NT2/D1 (cell line): ENCODE measurements around the gene NFATC3.

Experiments used
- DNase-seq: peaks from one replicate; pipeline ENCODE4 v3.0.0-alpha.2; 2011; ENCODE audit warnings: low read depth, low spot score
- H3K27me3 ChIP-seq: 2 replicates; pipeline ENCODE4 v1.6.0; 2011; ENCODE audit warnings: mild to moderate bottlenecking; ENCODE audit not compliant: insufficient read length, insufficient read depth
- H3K36me3 ChIP-seq: 2 replicates; pipeline ENCODE4 v1.6.1; 2011; ENCODE audit warnings: mild to moderate bottlenecking, low read length, mixed read lengths; ENCODE audit not compliant: insufficient read depth, insufficient read length
- H3K4me1 ChIP-seq: 2 replicates; pipeline ENCODE4 v1.5.1; 2011; ENCODE audit not compliant: insufficient read depth, insufficient read length
- H3K4me3 ChIP-seq: 2 replicates; pipeline ENCODE4 v1.5.1; 2011; ENCODE audit warnings: low read depth; ENCODE audit not compliant: insufficient read length
- H3K9ac ChIP-seq: 2 replicates; pipeline ENCODE4 v1.6.0; 2011; ENCODE audit warnings: low read depth; ENCODE audit not compliant: insufficient read length
- H3K9me3 ChIP-seq: 2 replicates; pipeline ENCODE4 v1.5.1; 2011; ENCODE audit warnings: mild to moderate bottlenecking, low read length; ENCODE audit not compliant: insufficient read depth
- SUZ12 ChIP-seq: IDR thresholded peaks from 2 replicates; pipeline ENCODE4 v1.6.1; 2011; ENCODE audit not compliant: insufficient read length, insufficient read depth; ENCODE audit errors: extremely low read depth
- YY1 ChIP-seq: IDR thresholded peaks from 2 replicates; pipeline ENCODE4 v1.6.1; 2011; ENCODE audit not compliant: insufficient read length, insufficient read depth
- ZNF274 ChIP-seq: IDR thresholded peaks from 2 replicates; pipeline ENCODE4 v1.6.1; 2011; ENCODE audit warnings: mild to moderate bottlenecking, low read depth, low read length

Gene NFATC3

DNA sequence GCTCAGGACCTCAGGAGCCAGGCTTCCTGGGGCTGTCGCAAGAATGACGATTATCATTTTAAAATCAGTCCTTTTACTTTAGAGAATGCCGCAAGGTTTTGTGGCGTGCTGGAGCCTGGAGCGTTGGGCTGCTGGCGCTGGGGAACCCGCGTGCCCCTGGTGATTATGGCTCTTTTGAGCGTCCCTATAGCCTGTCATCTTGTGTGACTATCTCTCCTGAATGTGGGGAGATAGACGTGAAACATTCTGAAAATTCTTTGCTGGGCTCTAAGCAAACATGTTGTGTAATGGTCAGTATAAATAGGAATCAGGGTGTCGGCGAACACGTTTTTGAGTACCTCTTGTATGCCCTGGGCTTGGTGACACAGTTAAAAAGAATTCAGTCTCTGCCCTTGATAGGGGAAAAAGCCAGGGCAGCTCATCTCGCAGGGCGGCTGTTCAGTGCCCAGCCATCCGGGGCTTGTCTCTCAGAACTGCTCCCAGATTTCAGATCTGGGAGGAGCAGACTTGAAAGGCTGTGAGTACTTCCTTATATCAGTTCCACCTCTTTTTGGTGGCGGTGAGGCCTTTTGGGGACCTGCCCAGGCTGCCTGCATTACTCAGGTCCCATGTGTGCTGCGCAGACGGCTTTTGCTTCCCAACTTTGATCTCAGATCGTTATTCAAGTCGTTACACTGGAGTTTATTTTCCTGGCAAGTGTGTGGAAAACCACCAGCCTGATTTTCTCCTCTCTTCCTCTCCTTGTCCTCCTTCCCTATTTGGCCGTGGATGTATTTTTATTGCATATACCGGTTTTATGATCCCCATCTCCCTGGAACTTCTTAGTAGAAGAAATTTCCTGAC is 180.1 kb downstream of the NFATC3 start:
- no peak for TF ChIP-seq YY1
- no peak for TF ChIP-seq ZNF274
- no peak for TF ChIP-seq SUZ12
- H3K4me3 ChIP-seq: peak overlapping the region; percentile 97
- H3K4me1 ChIP-seq: peaks cover 9% of the 10 kb centered on the region
- peaks cover 17% of the 10 kb centered on the region for H3K27me3 ChIP-seq
- no peaks in the 10 kb centered on the region for H3K9me3 ChIP-seq
- DNase-seq: no peak
- H3K9ac ChIP-seq: peak overlapping the region; percentile 97
- H3K36me3 ChIP-seq: peaks cover 20% of the 10 kb centered on the region

DNA sequence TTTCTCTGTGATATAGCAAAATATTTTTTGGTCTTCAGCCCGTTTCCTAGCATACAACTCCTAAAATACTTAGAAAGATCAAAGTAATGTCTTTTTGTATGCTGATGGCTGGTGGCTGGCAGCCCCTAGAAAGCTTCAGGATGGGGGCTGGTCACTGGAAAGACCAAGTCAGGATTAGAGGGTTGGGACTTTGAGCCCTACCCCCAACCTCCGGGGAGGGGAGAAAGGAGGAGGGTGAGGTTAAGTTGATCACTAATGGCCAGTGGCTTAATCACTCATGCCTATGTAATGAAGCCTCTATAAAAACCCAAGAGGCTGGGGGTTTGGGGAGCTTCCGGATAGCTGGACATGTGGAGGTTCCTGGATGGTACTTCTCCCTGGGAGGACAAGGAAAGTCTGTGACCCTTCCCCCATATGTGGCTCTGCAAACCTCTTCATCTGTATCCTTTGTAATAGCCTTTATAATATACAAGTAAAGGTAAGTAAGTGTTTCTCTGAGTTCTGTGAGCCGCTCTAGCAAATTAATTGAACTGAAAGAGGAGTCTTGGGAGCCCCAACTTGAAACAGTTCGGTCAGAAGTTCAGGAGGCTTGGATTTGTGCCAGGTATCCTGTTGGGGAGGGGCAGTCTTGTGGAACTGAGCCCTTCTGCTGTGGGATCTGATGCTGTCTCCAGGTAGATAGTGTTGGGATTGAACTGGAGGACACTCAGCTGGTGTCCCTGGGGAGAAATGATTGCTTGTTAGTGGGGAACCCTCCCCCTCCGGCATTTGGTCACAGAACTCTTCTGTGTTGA is 182.6 kb downstream of the NFATC3 start:
- TF ChIP-seq YY1: no peak
- no peak for TF ChIP-seq SUZ12
- no peak for TF ChIP-seq ZNF274
- Histone ChIP-seq H3K27me3 (peaks cover 15% of the 10 kb centered on the region), H3K36me3 (peaks cover 35% of the 10 kb centered on the region), H3K9ac (peak overlapping the region; percentile 33), H3K9me3 (no peaks in the 10 kb centered on the region), H3K4me1 (peaks cover 6% of the 10 kb centered on the region), H3K4me3 (peak overlapping the region; percentile 19)
- DNase-seq: no peak

GRCh38 chr16:68269793-68270192 is 184.6 kb downstream of the NFATC3 start:
- peaks cover 3% of the 10 kb centered on the region for H3K4me1 ChIP-seq
- no peak overlapping the region for H3K9ac ChIP-seq
- H3K9me3 ChIP-seq: no peaks in the 10 kb centered on the region
- TF ChIP-seq YY1 (no peak), SUZ12 (no peak), ZNF274 (no peak)
- no peak for DNase-seq
- H3K36me3 ChIP-seq: peaks cover 54% of the 10 kb centered on the region
- H3K27me3 ChIP-seq: peaks cover 4% of the 10 kb centered on the region
- H3K4me3 ChIP-seq: no peak overlapping the region

GRCh38 chr16:68270353-68270752 is 185.2 kb downstream of the NFATC3 start:
- DNase-seq: no peak
- Histone ChIP-seq H3K4me3 (no peak overlapping the region), H3K4me1 (peaks cover 3% of the 10 kb centered on the region), H3K36me3 (peaks cover 59% of the 10 kb centered on the region), H3K27me3 (no peaks in the 10 kb centered on the region), H3K9ac (no peak overlapping the region), H3K9me3 (no peaks in the 10 kb centered on the region)
- TF ChIP-seq ZNF274: no peak
- no peak for TF ChIP-seq YY1
- TF ChIP-seq SUZ12: no peak

- H3K4me1 ChIP-seq: no peaks in the 10 kb centered on the region
- H3K4me3 ChIP-seq: no peak overlapping the region
- no peak for DNase-seq
Observed at GRCh38 chr16:68272507-68273209, 187.5 kb downstream of the NFATC3 start.

GRCh38 chr16:68273459-68273858 is 188.3 kb downstream of the NFATC3 start:
- Histone ChIP-seq H3K4me1 (no peaks in the 10 kb centered on the region), H3K27me3 (no peaks in the 10 kb centered on the region), H3K4me3 (no peak overlapping the region), H3K9ac (no peak overlapping the region), H3K36me3 (peaks cover 68% of the 10 kb centered on the region), H3K9me3 (no peaks in the 10 kb centered on the region)
- DNase-seq: no peak
- TF ChIP-seq SUZ12: no peak
- TF ChIP-seq YY1: no peak
- no peak for TF ChIP-seq ZNF274

More at GRCh38 chr16:68272507-68273209, 187.5 kb downstream of the NFATC3 start:
- Histone ChIP-seq H3K9me3 (no peaks in the 10 kb centered on the region), H3K9ac (no peak overlapping the region), H3K27me3 (no peaks in the 10 kb centered on the region), H3K36me3 (peaks cover 73% of the 10 kb centered on the region)
- TF ChIP-seq YY1 (no peak), ZNF274 (no peak), SUZ12 (no peak)
